Ishikawa (cell line): ENCODE data around the gene CRLF1.

Experiments
- CEBPB ChIP-seq: IDR thresholded peaks from 2 replicates; pipeline ENCODE4 v1.6.1; 2012
- CREB1 ChIP-seq: IDR thresholded peaks from 2 replicates; pipeline ENCODE4 v1.6.1; 2012; ENCODE audit warnings: low read depth
- EGR1 ChIP-seq: IDR thresholded peaks from 2 replicates; pipeline ENCODE4 v1.6.1; 2012
- EP300 ChIP-seq: IDR thresholded peaks from 2 replicates; pipeline ENCODE4 v1.6.1; 2012; ENCODE audit warnings: borderline replicate concordance
- FOXM1 ChIP-seq: IDR thresholded peaks from 2 replicates; pipeline ENCODE4 v1.6.1; 2012; ENCODE audit warnings: low read depth, borderline replicate concordance
- MAX ChIP-seq: IDR thresholded peaks from 2 replicates; pipeline ENCODE4 v1.6.1; 2012
- NFIC ChIP-seq: IDR thresholded peaks from 2 replicates; pipeline ENCODE4 v1.6.1; 2012
- RAD21 ChIP-seq: IDR thresholded peaks from 2 replicates; pipeline ENCODE4 v1.6.1; 2012; ENCODE audit warnings: low read depth
- TAF1 ChIP-seq: IDR thresholded peaks from 2 replicates; pipeline ENCODE4 v1.6.1; 2012; ENCODE audit warnings: low read depth, mild to moderate bottlenecking
- TCF12 ChIP-seq: IDR thresholded peaks from 2 replicates; pipeline ENCODE4 v1.6.1; 2012; ENCODE audit warnings: low read depth
- TEAD4 ChIP-seq: IDR thresholded peaks from 2 replicates; pipeline ENCODE4 v1.6.1; 2012
- USF1 ChIP-seq: IDR thresholded peaks from 2 replicates; pipeline ENCODE4 v1.6.1; 2012
- YY1 ChIP-seq: IDR thresholded peaks from 2 replicates; pipeline ENCODE4 v1.6.1; 2012; ENCODE audit warnings: low read depth
- ZBTB7A ChIP-seq: IDR thresholded peaks from 2 replicates; pipeline ENCODE4 v1.6.1; 2012; ENCODE audit warnings: low read depth
- TF ChIP-seq, protein P1 (sequence below): IDR thresholded peaks from 2 replicates; pipeline ENCODE4 v1.6.1; 2012; ENCODE audit warnings: low read depth, mild to moderate bottlenecking

CRLF1 gene

GRCh38 chr19:18590273-18591272, 16.0 kb downstream of the CRLF1 start:
- TF ChIP-seq EP300: no peak
- no peak for TF ChIP-seq RAD21
- TF ChIP-seq, protein P1, sequence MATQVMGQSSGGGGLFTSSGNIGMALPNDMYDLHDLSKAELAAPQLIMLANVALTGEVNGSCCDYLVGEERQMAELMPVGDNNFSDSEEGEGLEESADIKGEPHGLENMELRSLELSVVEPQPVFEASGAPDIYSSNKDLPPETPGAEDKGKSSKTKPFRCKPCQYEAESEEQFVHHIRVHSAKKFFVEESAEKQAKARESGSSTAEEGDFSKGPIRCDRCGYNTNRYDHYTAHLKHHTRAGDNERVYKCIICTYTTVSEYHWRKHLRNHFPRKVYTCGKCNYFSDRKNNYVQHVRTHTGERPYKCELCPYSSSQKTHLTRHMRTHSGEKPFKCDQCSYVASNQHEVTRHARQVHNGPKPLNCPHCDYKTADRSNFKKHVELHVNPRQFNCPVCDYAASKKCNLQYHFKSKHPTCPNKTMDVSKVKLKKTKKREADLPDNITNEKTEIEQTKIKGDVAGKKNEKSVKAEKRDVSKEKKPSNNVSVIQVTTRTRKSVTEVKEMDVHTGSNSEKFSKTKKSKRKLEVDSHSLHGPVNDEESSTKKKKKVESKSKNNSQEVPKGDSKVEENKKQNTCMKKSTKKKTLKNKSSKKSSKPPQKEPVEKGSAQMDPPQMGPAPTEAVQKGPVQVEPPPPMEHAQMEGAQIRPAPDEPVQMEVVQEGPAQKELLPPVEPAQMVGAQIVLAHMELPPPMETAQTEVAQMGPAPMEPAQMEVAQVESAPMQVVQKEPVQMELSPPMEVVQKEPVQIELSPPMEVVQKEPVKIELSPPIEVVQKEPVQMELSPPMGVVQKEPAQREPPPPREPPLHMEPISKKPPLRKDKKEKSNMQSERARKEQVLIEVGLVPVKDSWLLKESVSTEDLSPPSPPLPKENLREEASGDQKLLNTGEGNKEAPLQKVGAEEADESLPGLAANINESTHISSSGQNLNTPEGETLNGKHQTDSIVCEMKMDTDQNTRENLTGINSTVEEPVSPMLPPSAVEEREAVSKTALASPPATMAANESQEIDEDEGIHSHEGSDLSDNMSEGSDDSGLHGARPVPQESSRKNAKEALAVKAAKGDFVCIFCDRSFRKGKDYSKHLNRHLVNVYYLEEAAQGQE: no peak
- no peak for TF ChIP-seq MAX

- TF ChIP-seq YY1 (peak; percentile 22; the same call in 1 of the 2 replicates), USF1 (peak; percentile 79), CEBPB (no peak), TEAD4 (0 out of 2 replicates have a peak, but pooled peaks have one; percentile 38), RAD21 (no peak; the same call in 1 of the 2 replicates), NFIC (peak; percentile 17; the same call in 1 of the 2 replicates), MAX (peak; percentile 100)
Measured at GRCh38 chr19:18589380-18590272, 17.0 kb downstream of the CRLF1 start.

GRCh38 chr19:18588611-18589379, 17.8 kb downstream of the CRLF1 start, which contains the start of gene REX1BD:
Gene REX1BD (plus strand): TSS chr19:18588798. CDS start chr19:18588802, 4 bp downstream.
- TF ChIP-seq FOXM1 (no peak), MAX (0 out of 2 replicates have a peak, but pooled peaks have one; percentile 61), ZBTB7A (peak; percentile 98), USF1 (0 out of 2 replicates have a peak, but pooled peaks have one; percentile 14), EP300 (peak; percentile 23; the same call in 1 of the 2 replicates), TCF12 (0 out of 2 replicates have a peak, but pooled peaks have one; percentile 61), TAF1 (peak; percentile 68), CEBPB (no peak), YY1 (0 out of 2 replicates have a peak, but pooled peaks have one; percentile 31), EGR1 (peak; percentile 92), NFIC (0 out of 2 replicates have a peak, but pooled peaks have one; percentile 19), TEAD4 (no peak), RAD21 (peak; percentile 35; the same call in 1 of the 2 replicates), CREB1 (no peak)
- TF ChIP-seq, protein P1: no peak

DNA sequence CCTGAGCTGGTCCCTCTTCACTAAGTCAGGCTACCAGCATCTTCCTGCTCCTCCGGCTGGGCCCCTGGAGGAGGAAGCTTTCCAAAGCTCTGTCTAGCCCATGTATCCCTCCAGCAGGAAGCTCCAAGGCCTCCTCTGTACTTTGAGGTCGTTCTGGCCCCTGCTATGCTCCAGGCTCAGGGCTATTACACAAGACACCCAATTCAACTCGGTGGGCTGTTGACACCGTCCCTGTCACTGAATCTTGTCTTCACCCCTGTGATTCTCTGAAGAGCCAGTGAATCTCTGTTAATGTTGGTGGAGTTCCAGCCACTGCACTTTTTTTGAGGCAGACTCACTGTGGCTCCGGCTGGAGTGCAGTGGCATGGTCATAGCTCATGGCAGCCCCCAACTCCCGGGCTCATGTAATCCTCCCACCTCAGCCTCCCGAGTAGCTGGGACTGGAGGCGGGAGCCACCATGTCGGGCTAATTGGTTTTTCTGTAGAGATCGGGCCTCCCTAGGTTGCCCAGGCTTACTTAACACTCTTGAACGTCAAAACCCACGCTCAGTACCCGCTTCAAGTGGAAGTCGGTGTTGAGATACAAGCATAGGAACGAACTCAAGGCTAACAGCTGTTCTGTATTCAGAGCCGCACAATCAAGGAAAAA, 18.5 kb downstream of the CRLF1 start:
- TF ChIP-seq USF1 (no peak), EP300 (0 out of 2 replicates have a peak, but pooled peaks have one; percentile 7), TCF12 (no peak), TEAD4 (no peak), YY1 (no peak)
